DMS79 (cell line): ENCODE measurements around the gene PAPSS2.

Source experiments
- DNase-seq: peaks from one replicate; lab custom pipeline; 2025; lab: John Stamatoyannopoulos, UW

The PAPSS2 gene

GRCh38 chr10:87790185-87790584 lies 130.5 kb downstream of the PAPSS2 start:
- DNase-seq = no peak

GRCh38 chr10:87794285-87794684 lies 134.6 kb downstream of the PAPSS2 start:
- no peak for DNase-seq
